Choroid plexus epithelial cell (primary cell): ENCODE results near the gene ABAT.

ENCODE experiments used
- DNase-seq: peaks from one replicate; pipeline ENCODE4 v3.0.0-alpha.2; 2010; ENCODE audit warnings: low read depth
- H3K4me3 ChIP-seq: 2 replicates; pipeline ENCODE4 v1.5.1; 2011; ENCODE audit warnings: low read depth, mild to moderate bottlenecking, control low read depth, low read length, moderate library complexity
- CTCF ChIP-seq: conservative IDR thresholded peaks from 2 replicates; pipeline ENCODE4 v1.5.1; 2011; ENCODE audit warnings: low read depth, mild to moderate bottlenecking, control low read depth, inconsistent platforms, low read length, moderate library complexity

Gene ABAT

DNA sequence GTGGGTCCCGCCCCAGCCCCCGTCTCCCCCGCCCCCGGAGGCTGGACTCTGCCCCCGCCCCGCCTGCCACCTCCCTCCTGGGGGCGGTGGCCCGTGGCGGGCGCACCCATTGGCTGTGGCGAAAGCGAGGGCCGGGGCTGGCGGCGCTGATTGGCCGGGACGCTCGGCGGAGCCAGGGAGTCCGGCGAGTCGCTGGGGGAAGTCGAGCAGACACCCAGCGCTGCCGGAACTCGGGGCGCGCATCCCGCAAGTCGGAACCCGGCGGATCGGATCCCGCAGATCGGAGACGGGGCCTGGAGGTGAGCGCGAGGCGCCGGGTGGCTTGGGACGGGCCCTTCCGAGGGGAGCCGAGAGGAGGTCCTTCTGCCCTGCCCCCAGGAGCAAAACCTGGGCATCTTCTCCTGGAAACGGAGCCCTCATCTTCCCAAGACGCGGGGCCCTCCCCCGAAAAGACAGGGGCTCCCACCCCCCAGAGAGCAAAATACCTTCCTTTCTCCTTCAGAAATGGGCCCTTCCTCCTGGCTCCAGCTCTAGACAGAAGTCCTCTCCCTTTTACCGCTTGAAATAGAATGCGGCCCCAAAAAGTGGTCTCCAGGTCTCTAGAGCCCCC is at the start of gene ABAT:
Gene ABAT, plus strand, starts transcription at position 205 of the 610 bp plus-strand sequence. CDS start 61,123 bp downstream, outside the sequence.
- peak; percentile 79 for DNase-seq
- H3K4me3 ChIP-seq = peak within 1 kb of the TSS; percentile 64
- no peak for TF ChIP-seq CTCF

GRCh38 chr16:8625491-8626087 is 48.8 kb upstream of the ABAT start:
- DNase-seq = no peak
- no peak for TF ChIP-seq CTCF

DNA sequence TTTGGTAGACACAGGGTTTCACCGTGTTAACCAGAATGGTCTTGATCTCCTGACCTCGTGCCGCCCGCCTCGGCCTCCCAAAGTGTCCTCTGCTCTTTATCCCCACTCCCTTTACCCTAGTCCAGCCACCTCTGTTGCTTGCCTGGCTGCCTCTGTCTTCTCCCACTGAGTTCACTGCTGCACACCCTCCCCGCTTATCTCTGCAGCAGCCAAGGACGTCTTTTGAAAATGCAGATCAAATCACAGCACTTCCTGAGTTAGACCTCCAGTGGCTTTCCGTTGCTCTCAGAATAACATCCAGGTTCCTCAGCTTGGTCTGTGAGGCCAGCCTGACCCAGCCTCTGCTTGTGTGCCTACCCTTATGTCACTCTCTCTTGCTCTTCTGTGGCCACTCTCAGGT is 47.5 kb upstream of the ABAT start:
- no peak overlapping the region for H3K4me3 ChIP-seq
- no peak for TF ChIP-seq CTCF
- no peak for DNase-seq

More at GRCh38 chr16:8625491-8626087, 48.8 kb upstream of the ABAT start:
- H3K4me3 ChIP-seq = no peak overlapping the region

DNA sequence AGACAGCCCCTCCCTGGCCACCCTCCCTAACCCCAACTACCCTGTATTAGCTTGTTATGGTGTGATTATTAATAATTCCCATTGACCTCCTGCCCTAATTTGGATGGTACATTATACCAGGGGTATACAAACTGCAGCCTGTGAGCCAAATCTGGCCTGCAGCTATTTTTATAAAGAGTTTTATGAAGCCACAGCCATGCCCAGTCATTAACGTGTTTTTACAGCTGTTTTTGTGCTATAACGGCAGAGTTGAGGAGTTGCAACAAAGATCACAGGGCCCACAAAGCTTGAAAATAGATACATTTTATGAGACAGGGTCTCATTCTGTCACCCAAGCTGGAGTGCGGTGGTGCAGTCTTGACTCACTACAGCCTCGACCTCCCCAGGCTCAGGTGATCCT is 47.0 kb upstream of the ABAT start:
- no peak overlapping the region for H3K4me3 ChIP-seq
- no peak for TF ChIP-seq CTCF
- DNase-seq = no peak

GRCh38 chr16:8628981-8629725 is 45.3 kb upstream of the ABAT start:
- no peak for DNase-seq
- TF ChIP-seq CTCF = no peak
- H3K4me3 ChIP-seq = no peak overlapping the region

- H3K4me3 ChIP-seq = no peak overlapping the region
- no peak for DNase-seq
- no peak for TF ChIP-seq CTCF
These were observed 44.0 kb upstream of the ABAT start for GRCh38 chr16:8630255-8630953.
